Measurements from ENCODE around the gene HOXA4. TPM values are rescaled to one million over a fixed set of nuclear protein-coding genes. Genes with fewer than 3 reads are reported as not detected.

HOXA4 gene
- total RNA-seq, 1 experiment from 2014 or later, result 5.6 TPM

DNA sequence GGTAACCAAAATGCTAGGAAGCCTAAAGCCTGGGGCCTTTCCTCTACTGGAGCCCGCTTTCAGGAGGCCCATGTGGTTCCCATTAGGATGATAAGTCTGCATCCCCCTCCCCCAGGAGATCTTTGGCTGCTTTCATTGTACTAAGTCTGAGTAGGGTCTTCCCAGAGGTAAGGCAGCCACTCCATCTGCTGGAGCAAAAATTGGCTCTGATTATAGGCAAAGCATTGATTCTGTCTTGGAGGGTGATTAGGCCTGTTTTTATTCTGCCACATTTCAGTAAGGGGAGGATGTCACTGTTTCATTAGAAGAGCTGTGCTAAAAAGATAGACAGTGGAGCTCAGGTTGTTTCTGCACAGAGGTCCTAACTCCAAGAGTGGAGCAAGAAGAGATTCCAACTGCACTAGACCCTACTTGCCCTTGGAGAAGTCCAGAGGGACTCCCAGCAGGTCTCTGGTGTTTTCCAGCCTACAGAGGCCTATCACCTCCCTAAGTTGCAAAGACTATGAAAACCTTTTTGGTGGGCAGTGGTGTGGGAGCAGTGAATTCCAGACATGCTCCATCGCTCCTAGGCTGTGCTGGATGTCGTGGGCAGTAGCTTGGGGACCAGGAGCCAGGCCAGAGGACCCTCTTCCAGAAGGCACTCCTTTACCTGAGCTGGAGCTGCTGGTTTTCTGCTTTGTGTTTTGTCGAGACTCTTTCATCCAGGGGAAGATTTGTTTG, 20.9 kb downstream of the HOXA4 start:
- H3K36me3 ChIP-seq, result peaks cover 30% of the 10 kb centered on the region
- no peak for DNase-seq
- H3K9me3 ChIP-seq (replicated peaks), result 0 out of 2 replicates have a peak, but pooled peaks cover 2% of the 10 kb centered on the region
- H3K4me1 ChIP-seq, result peaks cover 17% of the 10 kb centered on the region
- no peaks in the 10 kb centered on the region for H3K27me3 ChIP-seq
- H3K27ac ChIP-seq, result no peak overlapping the region
- no peak overlapping the region for H3K4me3 ChIP-seq

DNA sequence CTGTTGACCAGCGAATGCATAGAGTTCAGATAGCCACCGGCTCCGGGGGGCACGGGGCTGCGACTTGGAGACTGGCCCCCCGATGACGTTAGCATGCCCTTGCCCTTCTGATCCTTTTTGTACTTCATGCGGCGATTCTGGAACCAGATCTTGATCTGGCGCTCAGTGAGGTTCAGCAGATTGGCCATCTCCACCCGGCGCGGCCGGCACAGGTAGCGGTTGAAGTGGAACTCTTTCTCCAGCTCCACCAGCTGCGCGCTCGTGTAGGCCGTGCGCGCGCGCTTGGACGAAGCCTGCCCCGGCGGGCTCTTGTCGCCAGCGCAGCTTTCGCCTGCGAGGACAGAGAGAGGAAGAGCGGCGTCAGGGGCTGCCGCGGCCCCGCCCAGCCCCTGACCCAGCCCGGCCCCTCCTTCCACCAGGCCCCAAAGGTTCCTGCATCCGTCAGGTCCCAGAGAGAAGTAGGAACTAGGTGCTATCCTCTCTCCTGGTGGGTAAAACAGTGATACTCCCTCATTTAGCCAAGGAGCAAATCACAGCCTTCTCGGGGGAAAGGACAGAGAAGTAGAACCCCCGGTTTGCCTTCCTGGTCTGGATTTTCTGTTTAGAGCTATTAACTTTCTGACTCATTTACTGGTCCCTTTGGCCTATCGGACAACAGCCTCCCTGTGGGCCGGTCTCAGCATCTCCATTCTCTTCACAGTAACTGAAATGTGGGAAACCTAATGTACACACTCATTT, 22.0 kb downstream of the HOXA4 start:
- H3K9me3 ChIP-seq (replicated peaks), result 0 out of 2 replicates have a peak, but pooled peaks cover 2% of the 10 kb centered on the region
- H3K27me3 ChIP-seq, result no peaks in the 10 kb centered on the region
- DNase-seq, result no peak
- H3K36me3 ChIP-seq, result peaks cover 30% of the 10 kb centered on the region
- H3K4me1 ChIP-seq, result peaks cover 17% of the 10 kb centered on the region
- H3K4me3 ChIP-seq, result no peak overlapping the region
- no peak overlapping the region for H3K27ac ChIP-seq

DNA sequence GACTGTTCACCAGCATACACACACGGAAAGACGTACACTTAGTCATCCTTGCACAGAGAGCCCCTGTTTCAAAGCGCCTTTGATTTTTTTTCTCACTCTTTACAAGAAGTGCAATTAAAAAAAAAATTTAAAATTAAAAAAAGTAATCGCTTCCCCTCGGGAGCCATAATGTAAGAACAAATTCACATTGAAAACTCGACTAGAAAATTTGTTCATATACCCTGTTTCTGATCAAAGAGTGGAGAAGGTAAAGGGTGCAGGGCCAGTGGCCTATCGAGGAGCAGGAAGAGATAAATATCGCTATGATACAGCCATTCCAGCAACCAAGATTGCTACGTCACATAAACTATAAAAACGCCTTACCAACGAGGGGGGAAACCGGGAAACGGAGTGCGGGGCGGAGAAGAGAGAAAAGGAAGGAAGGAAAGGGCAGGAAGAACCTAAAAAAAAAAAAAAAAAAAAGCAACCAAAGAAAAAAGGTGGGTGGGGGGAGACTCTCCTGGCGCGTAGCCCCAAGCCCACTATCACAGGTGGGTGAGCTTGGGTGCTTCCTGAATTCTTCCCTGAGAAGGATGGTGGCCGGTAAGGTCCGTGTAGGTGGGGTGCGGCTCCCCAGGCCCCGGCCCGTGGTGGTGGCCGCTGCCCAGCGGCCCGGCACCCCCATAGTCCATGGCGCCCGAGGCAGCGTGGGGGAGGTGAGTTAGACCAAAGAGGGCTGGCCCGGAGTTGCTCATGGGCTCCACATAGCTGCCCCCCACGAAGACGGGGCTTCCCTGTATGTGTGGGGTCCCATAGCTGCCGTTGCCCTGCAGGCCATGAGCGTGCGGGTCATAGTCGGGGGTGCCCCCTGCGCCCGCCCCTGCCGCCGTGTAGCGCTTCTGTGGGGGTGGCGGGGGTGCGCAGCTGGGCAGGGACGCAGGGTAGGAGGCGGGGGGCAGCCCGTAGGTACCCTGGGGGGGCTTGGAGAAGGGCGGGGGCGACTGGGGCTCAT, 22.9 kb downstream of the HOXA4 start:
- Histone ChIP-seq H3K4me1 (peaks cover 17% of the 10 kb centered on the region), H3K4me3 (no peak overlapping the region), H3K9me3 (replicated peaks) (0 out of 2 replicates have a peak, but pooled peaks cover 2% of the 10 kb centered on the region), H3K36me3 (peaks cover 30% of the 10 kb centered on the region), H3K27me3 (no peaks in the 10 kb centered on the region), H3K27ac (no peak overlapping the region)
- DNase-seq, result no peak

GRCh38 chr7:27106901-27107240, 23.7 kb downstream of the HOXA4 start:
- no peak overlapping the region for H3K4me3 ChIP-seq
- peaks cover 30% of the 10 kb centered on the region for H3K36me3 ChIP-seq
- no peak overlapping the region for H3K27ac ChIP-seq
- DNase-seq, result no peak
- 0 out of 2 replicates have a peak, but pooled peaks cover 2% of the 10 kb centered on the region for H3K9me3 ChIP-seq (replicated peaks)
- H3K27me3 ChIP-seq, result no peaks in the 10 kb centered on the region
- peaks cover 13% of the 10 kb centered on the region for H3K4me1 ChIP-seq

DNA sequence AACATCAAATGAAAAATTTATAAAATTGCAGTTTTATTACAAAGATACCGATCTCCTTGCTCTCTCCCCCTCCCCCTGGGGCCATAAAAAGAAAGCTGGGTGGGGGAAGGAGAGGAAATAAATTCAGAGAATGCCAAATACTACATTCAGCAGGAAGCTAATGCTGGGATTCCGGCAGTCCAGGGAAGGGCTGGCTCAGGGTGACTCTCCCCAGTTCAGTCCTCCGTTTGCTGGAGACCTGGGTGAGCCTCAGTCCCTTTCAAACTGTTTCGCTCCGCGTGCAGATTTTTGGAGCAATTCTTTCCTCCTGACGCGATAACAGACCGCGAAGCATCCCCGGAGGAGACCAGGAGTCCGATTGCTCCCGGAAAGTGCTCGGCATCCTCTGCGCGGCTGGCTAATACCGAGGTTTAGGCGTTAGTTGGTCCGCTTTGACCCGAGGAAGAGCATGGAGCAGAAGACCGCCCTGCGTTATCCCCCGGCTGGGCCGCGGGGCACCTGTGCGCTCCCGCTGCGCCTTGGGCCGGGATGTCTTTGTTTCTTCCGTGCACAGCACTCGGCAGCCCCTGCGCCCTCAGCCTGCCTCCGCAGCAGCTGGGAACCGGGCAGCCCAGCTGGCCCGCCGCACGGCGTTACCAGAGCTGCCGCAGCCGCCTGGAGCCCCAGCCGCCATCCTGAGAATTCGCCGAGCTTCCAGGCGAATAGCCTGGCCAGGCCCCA, 24.2 kb downstream of the HOXA4 start:
- H3K4me3 ChIP-seq, result no peak overlapping the region
- no peak overlapping the region for H3K27ac ChIP-seq
- no peaks in the 10 kb centered on the region for H3K27me3 ChIP-seq
- no peak for DNase-seq
- peaks cover 8% of the 10 kb centered on the region for H3K4me1 ChIP-seq
- H3K36me3 ChIP-seq, result peaks cover 30% of the 10 kb centered on the region
- 0 out of 2 replicates have a peak, but pooled peaks cover 2% of the 10 kb centered on the region for H3K9me3 ChIP-seq (replicated peaks)

DNA sequence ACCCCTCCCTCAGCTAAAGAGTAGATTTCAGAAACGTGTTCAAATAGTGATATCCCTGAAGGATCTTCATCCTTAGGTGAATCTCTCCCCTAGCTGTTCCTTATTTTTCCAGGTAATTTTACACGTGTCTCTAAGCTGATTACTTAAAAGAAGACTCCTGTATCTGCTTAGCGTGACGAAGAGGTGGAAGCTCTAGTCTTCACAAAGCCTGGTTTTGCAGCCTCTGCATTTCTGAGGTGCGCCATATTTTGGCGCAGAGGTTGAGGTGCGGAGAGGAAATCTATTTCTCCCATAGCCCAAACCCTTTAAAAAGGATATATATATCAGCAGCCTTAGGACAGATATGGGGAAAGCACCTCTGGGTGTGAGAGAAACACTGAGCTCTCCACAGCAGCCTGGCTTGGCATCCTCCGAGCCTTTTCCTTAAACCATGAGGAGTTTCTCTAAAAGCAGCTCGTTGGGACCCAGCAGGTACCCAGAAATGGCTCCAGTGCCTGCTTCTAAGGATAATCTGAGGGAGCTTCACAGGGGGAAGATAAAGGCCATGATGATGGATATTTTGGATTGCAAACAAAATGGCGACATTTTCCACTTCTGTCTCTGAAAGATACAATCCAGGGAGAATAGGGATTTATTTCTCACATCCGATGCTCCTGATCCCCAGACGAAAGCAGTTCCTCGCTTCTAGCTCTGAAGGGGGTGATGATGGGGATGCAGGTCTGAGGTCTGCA, 25.1 kb downstream of the HOXA4 start:
- 0 out of 2 replicates have a peak, but pooled peaks cover 2% of the 10 kb centered on the region for H3K9me3 ChIP-seq (replicated peaks)
- no peak overlapping the region for H3K4me3 ChIP-seq
- no peaks in the 10 kb centered on the region for H3K4me1 ChIP-seq
- no peaks in the 10 kb centered on the region for H3K27me3 ChIP-seq
- DNase-seq, result no peak
- H3K27ac ChIP-seq, result no peak overlapping the region
- H3K36me3 ChIP-seq, result peaks cover 30% of the 10 kb centered on the region

DNA sequence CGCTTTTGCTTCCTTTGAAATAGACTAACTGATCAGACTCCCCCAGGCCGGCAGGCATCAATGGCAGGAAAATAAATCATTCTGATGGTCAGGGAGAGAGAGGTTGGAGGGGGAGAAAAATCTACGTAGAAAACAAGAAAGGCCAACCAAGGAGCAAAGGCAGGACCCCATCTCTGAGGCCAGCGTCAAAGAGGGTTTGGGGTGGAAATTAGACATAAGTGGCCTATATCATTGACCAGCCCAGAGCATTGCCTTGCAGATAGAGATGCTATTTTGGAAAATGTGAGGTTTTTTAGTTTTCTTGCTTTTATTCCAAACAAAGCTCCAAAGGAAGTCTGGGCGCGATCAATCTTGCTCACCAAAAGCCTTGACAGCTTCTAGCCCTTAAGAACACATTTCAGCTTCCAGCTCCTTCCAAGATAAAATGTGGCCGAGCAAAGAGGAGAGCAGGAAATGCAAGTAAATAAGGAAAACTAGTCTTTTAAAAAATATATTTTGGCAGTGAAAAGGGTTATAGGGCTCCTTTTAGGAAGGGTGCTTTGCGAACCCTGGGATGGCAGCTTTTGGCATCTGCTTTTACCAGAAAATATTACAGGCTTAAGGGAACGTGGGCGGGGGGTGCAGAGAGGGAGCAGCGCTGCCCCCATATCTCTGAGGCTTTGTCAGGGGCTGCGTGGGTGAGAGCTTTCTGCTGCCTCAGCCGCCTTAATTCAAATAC, 26.1 kb downstream of the HOXA4 start:
- Histone ChIP-seq H3K27me3 (no peaks in the 10 kb centered on the region), H3K4me1 (no peaks in the 10 kb centered on the region), H3K27ac (no peak overlapping the region), H3K36me3 (peaks cover 28% of the 10 kb centered on the region), H3K4me3 (no peak overlapping the region), H3K9me3 (replicated peaks) (0 out of 2 replicates have a peak, but pooled peaks cover 2% of the 10 kb centered on the region)
- DNase-seq, result no peak

DNA sequence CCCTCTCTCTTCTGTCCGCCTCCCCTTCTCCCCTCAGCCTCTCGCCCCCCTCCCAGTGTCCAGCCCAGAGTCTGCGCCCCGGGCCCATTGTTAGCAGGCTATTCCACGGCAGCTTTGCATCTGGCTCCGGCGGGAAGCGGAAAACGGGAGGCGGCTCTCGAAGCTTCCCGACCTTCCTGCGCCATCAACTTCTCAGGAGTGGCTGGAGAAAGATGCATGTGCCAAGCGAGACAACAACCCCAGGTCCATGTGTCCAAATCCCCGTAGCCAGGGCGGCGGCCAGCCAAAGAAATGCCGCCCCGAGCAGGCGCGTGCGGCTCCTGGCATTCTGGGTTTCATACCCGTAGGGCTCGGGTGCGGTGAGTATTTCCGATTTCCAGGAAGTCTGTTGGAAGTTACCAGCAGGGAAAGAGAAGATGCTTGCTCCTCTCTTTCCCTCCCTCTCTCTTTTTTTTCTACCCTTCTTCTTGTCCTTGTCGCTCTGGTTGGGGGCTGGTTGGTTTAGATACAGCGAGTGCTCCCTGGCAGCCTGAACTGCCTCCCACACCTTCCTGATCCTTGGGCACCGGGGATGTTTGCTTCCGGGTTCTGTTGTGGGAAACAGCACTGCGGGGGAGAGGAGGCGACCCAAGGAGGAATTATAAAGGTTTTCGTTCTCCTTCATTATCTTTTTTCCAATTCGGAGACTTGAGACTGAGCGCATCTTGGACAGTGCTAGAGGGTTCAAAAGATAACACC, 26.9 kb downstream of the HOXA4 start:
- H3K9me3 ChIP-seq (replicated peaks), result 0 out of 2 replicates have a peak, but pooled peaks cover 2% of the 10 kb centered on the region
- H3K4me1 ChIP-seq, result no peaks in the 10 kb centered on the region
- no peak overlapping the region for H3K27ac ChIP-seq
- H3K4me3 ChIP-seq, result no peak overlapping the region
- H3K36me3 ChIP-seq, result peaks cover 26% of the 10 kb centered on the region
- DNase-seq, result no peak
- H3K27me3 ChIP-seq, result no peaks in the 10 kb centered on the region

DNA sequence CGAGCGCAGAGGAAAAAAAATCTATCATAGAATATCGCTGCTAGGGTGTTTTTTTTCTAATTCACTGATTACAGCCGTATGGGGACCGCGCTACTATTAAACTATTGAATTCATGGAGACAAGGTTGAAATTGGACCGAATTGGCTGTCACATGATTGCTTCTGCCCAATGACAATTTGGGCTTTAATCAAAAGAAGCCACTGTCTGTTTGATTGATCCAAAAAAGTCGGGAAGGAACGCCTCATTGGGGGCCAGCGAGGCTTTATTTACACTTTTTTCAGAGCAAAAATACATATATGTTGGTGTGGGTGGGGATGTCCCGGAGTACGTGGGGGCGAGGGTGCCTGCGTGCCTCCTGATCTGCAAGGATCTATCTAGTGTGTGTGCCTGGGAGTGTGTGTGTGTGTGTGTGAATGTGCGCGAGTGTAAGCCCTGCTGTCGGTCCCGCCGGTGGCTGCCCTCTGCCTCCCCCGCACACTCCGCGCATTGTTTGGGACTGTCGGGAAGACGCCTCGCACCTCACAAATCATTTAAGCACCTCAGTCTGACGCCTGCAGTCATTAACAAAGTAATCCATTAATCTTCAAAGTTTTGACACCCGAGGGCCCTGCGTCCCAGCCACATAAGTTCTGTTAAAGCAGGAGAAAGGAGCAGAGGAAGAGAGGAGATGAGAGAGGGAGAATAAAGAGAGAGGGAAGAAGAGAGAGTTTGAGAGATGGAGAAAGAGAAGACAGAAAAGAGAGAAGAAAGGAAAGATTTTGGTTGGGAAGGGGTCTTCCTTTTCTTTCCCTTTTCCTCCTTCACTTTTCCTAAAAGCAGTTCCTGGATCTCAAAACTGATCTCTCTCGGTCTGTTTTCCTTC, 27.7 kb downstream of the HOXA4 start, which contains the start of gene HOXA2:
Gene HOXA2, minus strand, starts transcription at position 103 of the 862 bp plus-strand sequence. CDS start 183 bp downstream, outside the sequence.
- no peak for DNase-seq
- Histone ChIP-seq H3K27me3 (no peaks in the 10 kb centered on the region), H3K27ac (no peak within 1 kb of the TSS)

GRCh38 chr7:27101957-27102580, 28.5 kb downstream of the HOXA4 start:
- Histone ChIP-seq H3K36me3 (peaks cover 21% of the 10 kb centered on the region), H3K27me3 (no peaks in the 10 kb centered on the region), H3K4me3 (no peak overlapping the region), H3K4me1 (no peaks in the 10 kb centered on the region), H3K9me3 (replicated peaks) (0 out of 2 replicates have a peak, but pooled peaks cover 1% of the 10 kb centered on the region), H3K27ac (no peak overlapping the region)
- DNase-seq, result no peak

More for the DNA sequence above, 27.7 kb downstream of the HOXA4 start, which contains the start of gene HOXA2:
- Histone ChIP-seq H3K36me3 (peaks cover 25% of the 10 kb centered on the region), H3K9me3 (replicated peaks) (0 out of 2 replicates have a peak, but pooled peaks cover 2% of the 10 kb centered on the region), H3K4me1 (no peaks in the 10 kb centered on the region), H3K4me3 (no peak within 1 kb of the TSS)

- no peak overlapping the region for H3K27ac ChIP-seq
- H3K27me3 ChIP-seq, result no peaks in the 10 kb centered on the region
- peaks cover 14% of the 10 kb centered on the region for H3K36me3 ChIP-seq
- no peaks in the 10 kb centered on the region for H3K9me3 ChIP-seq (replicated peaks)
- no peak for DNase-seq
- H3K4me1 ChIP-seq, result no peaks in the 10 kb centered on the region
- H3K4me3 ChIP-seq, result no peak overlapping the region
These were observed 29.2 kb downstream of the HOXA4 start for GRCh38 chr7:27101171-27101956.
